Calu3 (cell line): Measurements from ENCODE around the gene RHO. TPM values are rescaled to one million over a fixed set of nuclear protein-coding genes. Genes with fewer than 3 reads are reported as not detected.

Experiments used
- BruUV-seq: library from RNA; stranded (reverse); fragments of 400-500 nt; replicated peaks from 2 replicates; lab custom pipeline; 2021; lab: Mats Ljungman, UMichigan
- CTCF ChIA-PET: fragments of 300-600 bp; sonication (Branson Sonifier 250); formaldehyde crosslinking; loops from one replicate; lab custom pipeline; 2022; ENCODE audit warnings: antibody characterized with exemption; lab: Charles Lee
- DNase-seq: peaks from one replicate; pipeline ENCODE4 v3.0.0; 2022
- H3K27ac Mint-ChIP-seq: one replicate; pipeline ENCODE4 v1.8.0; 2022; ENCODE audit warnings: mixed read lengths; ENCODE audit not compliant: unreplicated experiment
- H3K27me3 Mint-ChIP-seq: one replicate; pipeline ENCODE4 v1.8.0; 2022; ENCODE audit warnings: mixed read lengths; ENCODE audit not compliant: unreplicated experiment
- H3K36me3 Mint-ChIP-seq: one replicate; pipeline ENCODE4 v1.8.0; 2022; ENCODE audit warnings: mild to moderate bottlenecking, moderate library complexity, mixed read lengths; ENCODE audit not compliant: insufficient read depth, unreplicated experiment
- H3K4me1 Mint-ChIP-seq: one replicate; pipeline ENCODE4 v1.8.0; 2022; ENCODE audit warnings: mild to moderate bottlenecking, low read depth, mixed read lengths; ENCODE audit not compliant: unreplicated experiment
- H3K4me3 Mint-ChIP-seq: one replicate; pipeline ENCODE4 v1.8.0; 2022; ENCODE audit warnings: mild to moderate bottlenecking, low read depth, moderate library complexity, mixed read lengths; ENCODE audit not compliant: unreplicated experiment
- H3K9me3 Mint-ChIP-seq: one replicate; pipeline ENCODE4 v1.8.0; 2022; ENCODE audit warnings: low read depth, mixed read lengths; ENCODE audit not compliant: unreplicated experiment
- CTCF ChIP-seq: fragments of 200-600 bp; IDR thresholded peaks from one replicate; pipeline ENCODE4 v1.8.0; 2022; ENCODE audit warnings: antibody characterized with exemption; ENCODE audit not compliant: unreplicated experiment
- intact Hi-C: fragments of 100-400 bp; cut with micrococcal nuclease; formaldehyde crosslinking; loops from one replicate; pipeline ENCODE4 v1.10.0; 2022; ENCODE audit not compliant: unreplicated experiment
- total RNA-seq: library from RNA; stranded (reverse); gene quantifications from 2 replicates; pipeline ENCODE4 v1.2.3, GENCODE V29; 2022

The RHO gene
- total RNA-seq, 1 experiment from 2014 or later, result not detected

GRCh38 chr3:129524081-129524480 lies 4.4 kb upstream of the RHO start:
- DNase-seq, result no peak
- Mint-ChIP-seq H3K27ac (no peak overlapping the region), H3K4me1 (no peaks in the 10 kb centered on the region), H3K27me3 (peaks cover 41% of the 10 kb centered on the region), H3K9me3 (no peaks in the 10 kb centered on the region), H3K36me3 (no peaks in the 10 kb centered on the region), H3K4me3 (no peak overlapping the region)
- BruUV-seq, result no TSS peak
- no peak for TF ChIP-seq CTCF
- CTCF ChIA-PET, result interaction anchor here (0.6 kb wide), 1 partner anchor 273 kb away, joined by 3 read pairs; no protein-coding TSS in a partner anchor
- intact Hi-C loops, result no loop called here

GRCh38 chr3:129525341-129525968 lies 3.0 kb upstream of the RHO start:
- no TSS peak for BruUV-seq
- H3K4me3 Mint-ChIP-seq, result no peak overlapping the region
- no peak for DNase-seq
- no peaks in the 10 kb centered on the region for H3K9me3 Mint-ChIP-seq
- no peak overlapping the region for H3K27ac Mint-ChIP-seq
- CTCF ChIA-PET, result interaction anchor here (0.8 kb wide), 1 partner anchor 149 kb away, joined by 3 read pairs; no protein-coding TSS in a partner anchor
- H3K36me3 Mint-ChIP-seq, result no peaks in the 10 kb centered on the region
- H3K27me3 Mint-ChIP-seq, result peaks cover 55% of the 10 kb centered on the region
- peaks cover 5% of the 10 kb centered on the region for H3K4me1 Mint-ChIP-seq
- intact Hi-C loops, result no loop called here
- TF ChIP-seq CTCF, result no peak

- H3K4me1 Mint-ChIP-seq, result peaks cover 8% of the 10 kb centered on the region
- no peak overlapping the region for H3K27ac Mint-ChIP-seq
- BruUV-seq, result no TSS peak
- no peak overlapping the region for H3K4me3 Mint-ChIP-seq
- H3K9me3 Mint-ChIP-seq, result no peaks in the 10 kb centered on the region
- peaks cover 63% of the 10 kb centered on the region for H3K27me3 Mint-ChIP-seq
- intact Hi-C loops, result no loop called here
- no peaks in the 10 kb centered on the region for H3K36me3 Mint-ChIP-seq
- no peak for DNase-seq
- TF ChIP-seq CTCF, result no peak
- CTCF ChIA-PET, result no interaction called here
Measured at GRCh38 chr3:129526121-129526900, 2.1 kb upstream of the RHO start.

DNA sequence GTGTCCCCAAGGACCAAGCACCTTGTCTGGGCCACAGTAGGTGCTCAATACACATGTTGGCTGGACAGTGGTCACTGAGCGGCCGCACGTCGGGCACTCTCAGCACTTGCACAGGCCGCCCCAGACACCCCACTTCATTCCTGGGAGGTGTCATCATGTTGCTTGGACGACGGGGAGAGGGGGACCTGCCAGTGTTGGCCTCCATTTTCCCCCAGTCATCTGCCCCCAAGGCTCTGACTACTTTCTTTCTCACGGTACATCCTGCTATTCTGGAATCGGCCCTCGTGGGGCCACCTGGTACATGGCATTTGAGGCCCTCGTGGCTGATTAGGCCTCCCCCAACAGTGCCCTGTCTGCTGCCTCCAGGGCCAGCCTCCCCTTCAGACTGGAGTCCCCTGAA lies 1.2 kb upstream of the RHO start:
- Mint-ChIP-seq H3K36me3 (no peaks in the 10 kb centered on the region), H3K4me3 (no peak overlapping the region), H3K27me3 (peaks cover 73% of the 10 kb centered on the region), H3K27ac (no peak overlapping the region), H3K4me1 (peaks cover 8% of the 10 kb centered on the region), H3K9me3 (no peaks in the 10 kb centered on the region)
- no peak for DNase-seq
- BruUV-seq, result no TSS peak
- intact Hi-C loops, result no loop called here
- CTCF ChIA-PET, result no interaction called here
- TF ChIP-seq CTCF, result no peak
